Measurements from ENCODE around the gene RAB40C. TPM values are rescaled to one million over a fixed set of nuclear protein-coding genes. Genes with fewer than 3 reads are reported as not detected.

RAB40C gene
- total and polyA plus RNA-seq, 7 donors, result 16.8 to 41.2 (median 28.8) TPM

- TF ChIP-seq POLR2AphosphoS5 (IDR thresholded peaks at IDR 0.05) (no peak), POLR2A (IDR thresholded peaks at IDR 0.05) (no peak), EP300 (IDR thresholded peaks at IDR 0.05) (no peak), CTCF (IDR thresholded peaks at IDR 0.05) (no peak)
- peaks cover 0 to 13% (median 0%) of the 10 kb centered on the region in 4 donors for H3K36me3 ChIP-seq
- DNase-seq, result no peak
- intact Hi-C loops (cut with DNase I), result no loop called here
- H3K4me3 ChIP-seq, result no peak overlapping the region
- H3K27ac ChIP-seq, result no peak overlapping the region
- H3K9me3 ChIP-seq, result no peaks in the 10 kb centered on the region
- no peaks in the 10 kb centered on the region for H3K4me1 ChIP-seq
- WGBS, 2 donors, result 89 to 97% methylated on average over 43 of the region's 43 CpGs
- no peaks in the 10 kb centered on the region for H3K27me3 ChIP-seq
Measured at GRCh38 chr16:598823-599739, 9.2 kb downstream of the RAB40C start.

- Histone ChIP-seq H3K4me3 (no peak overlapping the region), H3K9me3 (no peaks in the 10 kb centered on the region), H3K36me3 (peaks cover 0 to 13% (median 0%) of the 10 kb centered on the region in 4 donors), H3K27ac (no peak overlapping the region), H3K4me1 (no peaks in the 10 kb centered on the region), H3K27me3 (no peaks in the 10 kb centered on the region)
- 53 to 54% methylated on average over 7 of the region's 7 CpGs for WGBS, 2 donors
- intact Hi-C loops (cut with DNase I), result no loop called here
- no peak for DNase-seq
- TF ChIP-seq CTCF (IDR thresholded peaks at IDR 0.05) (no peak), POLR2A (IDR thresholded peaks at IDR 0.05) (no peak), EP300 (IDR thresholded peaks at IDR 0.05) (no peak), POLR2AphosphoS5 (IDR thresholded peaks at IDR 0.05) (no peak)
Measured at GRCh38 chr16:600781-601180, 10.9 kb downstream of the RAB40C start.

- intact Hi-C loops (cut with DNase I), result no loop called here
- 70 to 91% methylated on average over 5 of the region's 5 CpGs for WGBS, 2 donors
- TF ChIP-seq CTCF (IDR thresholded peaks at IDR 0.05) (no peak), EP300 (IDR thresholded peaks at IDR 0.05) (no peak), POLR2AphosphoS5 (IDR thresholded peaks at IDR 0.05) (no peak), POLR2A (IDR thresholded peaks at IDR 0.05) (no peak)
- H3K27me3 ChIP-seq, result no peaks in the 10 kb centered on the region
- no peaks in the 10 kb centered on the region for H3K9me3 ChIP-seq
- DNase-seq, result no peak
- H3K27ac ChIP-seq, result no peak overlapping the region
- no peaks in the 10 kb centered on the region for H3K4me1 ChIP-seq
- no peak overlapping the region for H3K4me3 ChIP-seq
- peaks cover 0 to 13% (median 0%) of the 10 kb centered on the region in 4 donors for H3K36me3 ChIP-seq
Measured at GRCh38 chr16:603933-604332, 14.1 kb downstream of the RAB40C start.

GRCh38 chr16:606656-607307 is 16.9 kb downstream of the RAB40C start:
- H3K27me3 ChIP-seq, result no peaks in the 10 kb centered on the region
- DNase-seq, result no peak
- H3K9me3 ChIP-seq, result no peaks in the 10 kb centered on the region
- H3K27ac ChIP-seq, result no peak overlapping the region
- TF ChIP-seq CTCF (IDR thresholded peaks at IDR 0.05) (no peak), POLR2AphosphoS5 (IDR thresholded peaks at IDR 0.05) (no peak), POLR2A (IDR thresholded peaks at IDR 0.05) (no peak), EP300 (IDR thresholded peaks at IDR 0.05) (no peak)
- no peaks in the 10 kb centered on the region for H3K36me3 ChIP-seq
- intact Hi-C loops (cut with DNase I), result no loop called here
- H3K4me3 ChIP-seq, result no peak overlapping the region
- 93 to 95% methylated on average over 22 of the region's 22 CpGs for WGBS, 2 donors
- peaks cover 0 to 7% (median 6%) of the 10 kb centered on the region in 4 donors for H3K4me1 ChIP-seq

Data from sigmoid colon (tissue), 7 donors.